HepG2 (cell line): Measurements from ENCODE around the gene LHFPL6. TPM values are rescaled to one million over a fixed set of nuclear protein-coding genes. Genes with fewer than 3 reads are reported as not detected.

Experiments used
- polyA plus RNA-seq, 8 experiments: library from polyadenylated mRNA; depleted of rRNA in 3 of 8; stranded (reverse) in 7 of 8; unstranded in 1 of 8; fragments of >200 nt; fragmentation: Illumina TruSeq in 4 of 8; extraction: Trizol in 4 of 8; gene quantifications; 2 replicates each; pipeline versions ENCODE4 v1.2.1 to v1.2.3, GENCODE V29; 2011 to 2016; ENCODE audit warnings: low read depth in 4 of 8, missing spikeins in 1 of 8, mixed read lengths in 1 of 8; ENCODE audit not compliant: insufficient read depth in 1 of 8
- total RNA-seq, 5 experiments: library from RNA; depleted of rRNA; stranded (reverse); fragments of >200 nt; fragmentation: Illumina TruSeq; extraction: Trizol; gene quantifications; 2 replicates each; pipeline ENCODE4 v1.2.3, GENCODE V29; 2016; ENCODE audit warnings: low read depth in 1 of 5
- TF ChIP-seq, protein P1 (sequence below): sonication (generic); formaldehyde crosslinking; IDR thresholded peaks from 2 replicates; pipeline ENCODE4 v1.5.1; 2020; ENCODE audit warnings: missing genetic modification reagents, mild to moderate bottlenecking, borderline replicate concordance
- TF ChIP-seq, protein P2 (sequence below): sonication (generic); formaldehyde crosslinking; IDR thresholded peaks from 2 replicates; pipeline ENCODE4 v1.4.0; 2020; ENCODE audit warnings: missing genetic modification reagents, borderline replicate concordance
- TF ChIP-seq, protein P3 (sequence below): sonication (generic); formaldehyde crosslinking; IDR thresholded peaks from 2 replicates; pipeline ENCODE4 v1.4.0; 2020; ENCODE audit warnings: missing genetic modification reagents, borderline replicate concordance

LHFPL6 gene
- total and polyA plus RNA-seq, 2 of the 13 experiments (the other 11 are each of a cell fraction or from before 2014, with no cell fraction given): not detected

DNA sequence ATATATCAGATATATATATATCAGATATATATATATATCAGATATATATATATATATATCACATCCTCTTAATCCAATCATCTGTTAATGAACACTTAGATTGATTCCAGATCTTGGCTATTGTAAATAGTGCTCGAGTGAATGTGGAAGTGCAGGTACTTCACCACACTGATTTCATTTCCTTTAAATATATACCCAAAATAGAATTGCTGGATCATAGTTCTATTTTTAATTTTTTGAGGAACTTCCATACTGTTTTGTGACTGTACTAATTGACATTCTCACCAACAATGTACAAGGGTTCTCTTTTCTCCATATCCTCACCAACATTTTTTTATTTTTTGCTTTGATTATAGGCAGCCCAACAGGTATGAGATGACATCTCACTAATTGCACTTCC, 287.2 kb downstream of the LHFPL6 start (continued):
- TF ChIP-seq, protein P1, sequence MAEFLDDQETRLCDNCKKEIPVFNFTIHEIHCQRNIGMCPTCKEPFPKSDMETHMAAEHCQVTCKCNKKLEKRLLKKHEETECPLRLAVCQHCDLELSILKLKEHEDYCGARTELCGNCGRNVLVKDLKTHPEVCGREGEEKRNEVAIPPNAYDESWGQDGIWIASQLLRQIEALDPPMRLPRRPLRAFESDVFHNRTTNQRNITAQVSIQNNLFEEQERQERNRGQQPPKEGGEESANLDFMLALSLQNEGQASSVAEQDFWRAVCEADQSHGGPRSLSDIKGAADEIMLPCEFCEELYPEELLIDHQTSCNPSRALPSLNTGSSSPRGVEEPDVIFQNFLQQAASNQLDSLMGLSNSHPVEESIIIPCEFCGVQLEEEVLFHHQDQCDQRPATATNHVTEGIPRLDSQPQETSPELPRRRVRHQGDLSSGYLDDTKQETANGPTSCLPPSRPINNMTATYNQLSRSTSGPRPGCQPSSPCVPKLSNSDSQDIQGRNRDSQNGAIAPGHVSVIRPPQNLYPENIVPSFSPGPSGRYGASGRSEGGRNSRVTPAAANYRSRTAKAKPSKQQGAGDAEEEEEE (CRISPR knock-in tag): no peak
- TF ChIP-seq, protein P2, sequence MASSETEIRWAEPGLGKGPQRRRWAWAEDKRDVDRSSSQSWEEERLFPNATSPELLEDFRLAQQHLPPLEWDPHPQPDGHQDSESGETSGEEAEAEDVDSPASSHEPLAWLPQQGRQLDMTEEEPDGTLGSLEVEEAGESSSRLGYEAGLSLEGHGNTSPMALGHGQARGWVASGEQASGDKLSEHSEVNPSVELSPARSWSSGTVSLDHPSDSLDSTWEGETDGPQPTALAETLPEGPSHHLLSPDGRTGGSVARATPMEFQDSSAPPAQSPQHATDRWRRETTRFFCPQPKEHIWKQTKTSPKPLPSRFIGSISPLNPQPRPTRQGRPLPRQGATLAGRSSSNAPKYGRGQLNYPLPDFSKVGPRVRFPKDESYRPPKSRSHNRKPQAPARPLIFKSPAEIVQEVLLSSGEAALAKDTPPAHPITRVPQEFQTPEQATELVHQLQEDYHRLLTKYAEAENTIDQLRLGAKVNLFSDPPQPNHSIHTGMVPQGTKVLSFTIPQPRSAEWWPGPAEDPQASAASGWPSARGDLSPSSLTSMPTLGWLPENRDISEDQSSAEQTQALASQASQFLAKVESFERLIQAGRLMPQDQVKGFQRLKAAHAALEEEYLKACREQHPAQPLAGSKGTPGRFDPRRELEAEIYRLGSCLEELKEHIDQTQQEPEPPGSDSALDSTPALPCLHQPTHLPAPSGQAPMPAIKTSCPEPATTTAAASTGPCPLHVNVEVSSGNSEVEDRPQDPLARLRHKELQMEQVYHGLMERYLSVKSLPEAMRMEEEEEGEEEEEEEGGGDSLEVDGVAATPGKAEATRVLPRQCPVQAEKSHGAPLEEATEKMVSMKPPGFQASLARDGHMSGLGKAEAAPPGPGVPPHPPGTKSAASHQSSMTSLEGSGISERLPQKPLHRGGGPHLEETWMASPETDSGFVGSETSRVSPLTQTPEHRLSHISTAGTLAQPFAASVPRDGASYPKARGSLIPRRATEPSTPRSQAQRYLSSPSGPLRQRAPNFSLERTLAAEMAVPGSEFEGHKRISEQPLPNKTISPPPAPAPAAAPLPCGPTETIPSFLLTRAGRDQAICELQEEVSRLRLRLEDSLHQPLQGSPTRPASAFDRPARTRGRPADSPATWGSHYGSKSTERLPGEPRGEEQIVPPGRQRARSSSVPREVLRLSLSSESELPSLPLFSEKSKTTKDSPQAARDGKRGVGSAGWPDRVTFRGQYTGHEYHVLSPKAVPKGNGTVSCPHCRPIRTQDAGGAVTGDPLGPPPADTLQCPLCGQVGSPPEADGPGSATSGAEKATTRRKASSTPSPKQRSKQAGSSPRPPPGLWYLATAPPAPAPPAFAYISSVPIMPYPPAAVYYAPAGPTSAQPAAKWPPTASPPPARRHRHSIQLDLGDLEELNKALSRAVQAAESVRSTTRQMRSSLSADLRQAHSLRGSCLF: no peak
- TF ChIP-seq, protein P3, sequence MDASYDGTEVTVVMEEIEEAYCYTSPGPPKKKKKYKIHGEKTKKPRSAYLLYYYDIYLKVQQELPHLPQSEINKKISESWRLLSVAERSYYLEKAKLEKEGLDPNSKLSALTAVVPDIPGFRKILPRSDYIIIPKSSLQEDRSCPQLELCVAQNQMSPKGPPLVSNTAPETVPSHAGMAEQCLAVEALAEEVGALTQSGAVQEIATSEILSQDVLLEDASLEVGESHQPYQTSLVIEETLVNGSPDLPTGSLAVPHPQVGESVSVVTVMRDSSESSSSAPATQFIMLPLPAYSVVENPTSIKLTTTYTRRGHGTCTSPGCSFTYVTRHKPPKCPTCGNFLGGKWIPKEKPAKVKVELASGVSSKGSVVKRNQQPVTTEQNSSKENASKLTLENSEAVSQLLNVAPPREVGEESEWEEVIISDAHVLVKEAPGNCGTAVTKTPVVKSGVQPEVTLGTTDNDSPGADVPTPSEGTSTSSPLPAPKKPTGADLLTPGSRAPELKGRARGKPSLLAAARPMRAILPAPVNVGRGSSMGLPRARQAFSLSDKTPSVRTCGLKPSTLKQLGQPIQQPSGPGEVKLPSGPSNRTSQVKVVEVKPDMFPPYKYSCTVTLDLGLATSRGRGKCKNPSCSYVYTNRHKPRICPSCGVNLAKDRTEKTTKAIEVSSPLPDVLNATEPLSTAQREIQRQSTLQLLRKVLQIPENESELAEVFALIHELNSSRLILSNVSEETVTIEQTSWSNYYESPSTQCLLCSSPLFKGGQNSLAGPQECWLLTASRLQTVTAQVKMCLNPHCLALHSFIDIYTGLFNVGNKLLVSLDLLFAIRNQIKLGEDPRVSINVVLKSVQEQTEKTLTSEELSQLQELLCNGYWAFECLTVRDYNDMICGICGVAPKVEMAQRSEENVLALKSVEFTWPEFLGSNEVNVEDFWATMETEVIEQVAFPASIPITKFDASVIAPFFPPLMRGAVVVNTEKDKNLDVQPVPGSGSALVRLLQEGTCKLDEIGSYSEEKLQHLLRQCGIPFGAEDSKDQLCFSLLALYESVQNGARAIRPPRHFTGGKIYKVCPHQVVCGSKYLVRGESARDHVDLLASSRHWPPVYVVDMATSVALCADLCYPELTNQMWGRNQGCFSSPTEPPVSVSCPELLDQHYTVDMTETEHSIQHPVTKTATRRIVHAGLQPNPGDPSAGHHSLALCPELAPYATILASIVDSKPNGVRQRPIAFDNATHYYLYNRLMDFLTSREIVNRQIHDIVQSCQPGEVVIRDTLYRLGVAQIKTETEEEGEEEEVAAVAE: no peak
- TF ChIP-seq, all 625 proteins: peak for 0
